ENCODE data around the gene SLC16A8. TPM values are rescaled to one million over a fixed set of nuclear protein-coding genes. Genes with fewer than 3 reads are reported as not detected.
"Not testable (repeated sequence)": the region's sequence is repeated elsewhere in the genome, so short reads cannot be mapped to it uniquely, and the experiment has no call there.

SLC16A8 gene
- polyA plus RNA-seq, 1 experiment, result not detected

- ChIA-PET CTCF (interaction anchor here (0.6 kb wide), 1 partner anchor 395 kb away, joined by 5 read pairs; no protein-coding TSS in a partner anchor), POLR2A (no interaction called here)
- peaks cover 43% of the 10 kb centered on the region for H3K27me3 ChIP-seq (ENCODE audit: control insufficient read depth, insufficient read depth, low read length)
- H3K27ac ChIP-seq (ENCODE audit: low read depth, low read length), result no peak overlapping the region
- no peak overlapping the region; the same call in 1 of the 2 replicates for H3K4me3 ChIP-seq (ENCODE audit: low read depth, low read length)
- DNase-seq (ENCODE audit: low read depth, low spot score), result no peak
- TF ChIP-seq CTCF (IDR thresholded peaks at IDR 0.05; ENCODE audit: low read depth, low read length), result no peak
- no peaks in the 10 kb centered on the region; the same call in 1 of the 2 replicates for H3K9me3 ChIP-seq (ENCODE audit: control insufficient read depth, insufficient read depth, low read length)
These were observed 3.5 kb downstream of the SLC16A8 start for GRCh38 chr22:38080474-38080849.

GRCh38 chr22:38079804-38080203 is 4.2 kb downstream of the SLC16A8 start:
- POLR2A ChIA-PET, result no interaction called here
- DNase-seq (ENCODE audit: low read depth, low spot score), result no peak
- TF ChIP-seq CTCF (IDR thresholded peaks at IDR 0.05; ENCODE audit: low read depth, low read length), result no peak
- peaks cover 43% of the 10 kb centered on the region for H3K27me3 ChIP-seq (ENCODE audit: control insufficient read depth, insufficient read depth, low read length)
- CTCF ChIA-PET, result interaction anchor here (0.7 kb wide), 1 partner anchor 27 kb away, joined by 3 read pairs; no protein-coding TSS in a partner anchor
- H3K27ac ChIP-seq (ENCODE audit: low read depth, low read length), result no peak overlapping the region
- no peak overlapping the region for H3K4me3 ChIP-seq (ENCODE audit: low read depth, low read length)
- no peaks in the 10 kb centered on the region; the same call in 1 of the 2 replicates for H3K9me3 ChIP-seq (ENCODE audit: control insufficient read depth, insufficient read depth, low read length)

- POLR2A ChIA-PET; DNase-seq (ENCODE audit: low read depth, low spot score); H3K27ac ChIP-seq (ENCODE audit: low read depth, low read length); CTCF ChIA-PET; H3K4me3 ChIP-seq (ENCODE audit: low read depth, low read length); H3K9me3 ChIP-seq (ENCODE audit: control insufficient read depth, insufficient read depth, low read length): not testable (repeated sequence)
- peaks cover 43% of the 10 kb centered on the region for H3K27me3 ChIP-seq (ENCODE audit: control insufficient read depth, insufficient read depth, low read length)
These were observed 4.8 kb downstream of the SLC16A8 start for GRCh38 chr22:38079208-38079607.

- Histone ChIP-seq H3K27ac (ENCODE audit: low read depth, low read length) (no peak overlapping the region), H3K9me3 (ENCODE audit: control insufficient read depth, insufficient read depth, low read length) (no peaks in the 10 kb centered on the region; the same call in 1 of the 2 replicates), H3K4me3 (ENCODE audit: low read depth, low read length) (no peak overlapping the region), H3K27me3 (ENCODE audit: control insufficient read depth, insufficient read depth, low read length) (peaks cover 34% of the 10 kb centered on the region)
- CTCF ChIA-PET, result no interaction called here
- POLR2A ChIA-PET, result no interaction called here
- no peak for DNase-seq (ENCODE audit: low read depth, low spot score)
- no peak for TF ChIP-seq CTCF (IDR thresholded peaks at IDR 0.05; ENCODE audit: low read depth, low read length)
These were observed 5.7 kb downstream of the SLC16A8 start for GRCh38 chr22:38078046-38078840.

GRCh38 chr22:38077595-38077994 is 6.4 kb downstream of the SLC16A8 start:
- ChIA-PET POLR2A (no interaction called here), CTCF (no interaction called here)

More at GRCh38 chr22:38077595-38077994, 6.4 kb downstream of the SLC16A8 start:
- Histone ChIP-seq H3K9me3 (ENCODE audit: control insufficient read depth, insufficient read depth, low read length) (no peaks in the 10 kb centered on the region; the same call in 1 of the 2 replicates), H3K4me3 (ENCODE audit: low read depth, low read length) (no peak overlapping the region), H3K27me3 (ENCODE audit: control insufficient read depth, insufficient read depth, low read length) (peaks cover 28% of the 10 kb centered on the region), H3K27ac (ENCODE audit: low read depth, low read length) (no peak overlapping the region)
- no peak for DNase-seq (ENCODE audit: low read depth, low spot score)
- TF ChIP-seq CTCF (IDR thresholded peaks at IDR 0.05; ENCODE audit: low read depth, low read length), result no peak

Measured in AG04450 (cell line).